NCI-H345 treated with DMSO at 0.1 percent for 48 hours (cell line): ENCODE data around the gene FNDC3B.

Experiments used
- DNase-seq: peaks from one replicate; lab custom pipeline; 2025; ENCODE audit not compliant: unreplicated experiment; lab: John Stamatoyannopoulos, UW

The FNDC3B gene

GRCh38 chr3:172051957-172052354 is 12.6 kb downstream of the FNDC3B start:
- no peak for DNase-seq

GRCh38 chr3:172052405-172052804 is 13.0 kb downstream of the FNDC3B start:
- no peak for DNase-seq

GRCh38 chr3:172054115-172054764 is 14.9 kb downstream of the FNDC3B start:
- DNase-seq, result no peak

- DNase-seq, result no peak
Measured at GRCh38 chr3:172056416-172056815, 17.0 kb downstream of the FNDC3B start.

GRCh38 chr3:172057059-172057458 is 17.7 kb downstream of the FNDC3B start:
- no peak for DNase-seq

- no peak for DNase-seq
Measured at GRCh38 chr3:172057624-172058327, 18.4 kb downstream of the FNDC3B start.

- no peak for DNase-seq
Measured at GRCh38 chr3:172059532-172059931, 20.2 kb downstream of the FNDC3B start.

- no peak for DNase-seq
Measured at GRCh38 chr3:172060234-172060633, 20.9 kb downstream of the FNDC3B start.

GRCh38 chr3:172061724-172062184 is 22.4 kb downstream of the FNDC3B start:
- no peak for DNase-seq

GRCh38 chr3:172062761-172063160 is 23.4 kb downstream of the FNDC3B start:
- DNase-seq, result no peak

- no peak for DNase-seq
Measured at GRCh38 chr3:172063456-172064432, 24.4 kb downstream of the FNDC3B start.

- no peak for DNase-seq
Measured at GRCh38 chr3:172065527-172065926, 26.1 kb downstream of the FNDC3B start.

GRCh38 chr3:172065967-172066762 is 26.8 kb downstream of the FNDC3B start:
- DNase-seq, result no peak

- DNase-seq, result no peak
Measured at GRCh38 chr3:172066880-172067796, 27.8 kb downstream of the FNDC3B start.

GRCh38 chr3:172067837-172068440 is 28.6 kb downstream of the FNDC3B start:
- no peak for DNase-seq

- DNase-seq, result no peak
Measured at GRCh38 chr3:172068977-172069376, 29.6 kb downstream of the FNDC3B start.

- DNase-seq, result no peak
Measured at GRCh38 chr3:172069478-172069877, 30.1 kb downstream of the FNDC3B start.

- DNase-seq, result no peak
Measured at GRCh38 chr3:172070269-172070668, 30.9 kb downstream of the FNDC3B start.

- DNase-seq, result no peak
Measured at GRCh38 chr3:172070802-172071201, 31.4 kb downstream of the FNDC3B start.
